B cell (primary cell): ENCODE data around the gene BIRC2. TPM values are rescaled to one million over a fixed set of nuclear protein-coding genes. Genes with fewer than 3 reads are reported as not detected.
A peak's percentile ranks its signal among the peaks of the same experiment; 100 is the strongest.

Experiments
- ATAC-seq: fragments of 200-7000 bp; cut with Tn5 transposase; one replicate; pipeline ENCODE4 v1.10.0; 2021; ENCODE audit warnings: low read depth, mild to moderate bottlenecking, moderate number of reproducible peaks, moderate library complexity
- CTCF ChIA-PET: fragments of 350-600 bp; sonication (Branson Sonifier 250); formaldehyde crosslinking; loops from one replicate; lab custom pipeline; 2021; ENCODE audit warnings: antibody characterized with exemption, inconsistent platforms; lab: Charles Lee
- POLR2A ChIA-PET: fragments of 350-600 bp; sonication (Branson Sonifier 250); formaldehyde crosslinking; loops from one replicate; lab custom pipeline; 2021; ENCODE audit warnings: antibody characterized with exemption; lab: Charles Lee
- DNase-seq: peaks from one replicate; pipeline ENCODE4 v3.0.0; 2013
- H2AFZ ChIP-seq: 2 replicates; pipeline ENCODE4 v1.6.1; 2012; ENCODE audit warnings: mild to moderate bottlenecking, low read depth, low read length; ENCODE audit not compliant: insufficient read depth, poor library complexity, severe bottlenecking
- H3K27ac ChIP-seq, 2 donors: 1 replicate in 1 of 2; 2 replicates in 1 of 2; pipeline ENCODE4 v1.5.1; 2012 to 2013; ENCODE audit warnings: low read length in 2 of 2, mild to moderate bottlenecking in 2 of 2, moderate library complexity in 1 of 2
- H3K27me3 ChIP-seq, 4 experiments: fragments of 200-600 bp in 1 of 4; sonication (generic) in 1 of 4; replicated peaks in 1 of 4; 1 replicate in 2 of 4; 2 replicates in 2 of 4; pipeline versions ENCODE4 v1.6.1 to v1.7.0; 2013 to 2016; ENCODE audit warnings: low read length in 3 of 4, mild to moderate bottlenecking in 2 of 4, mixed read lengths in 1 of 4, moderate library complexity in 1 of 4; ENCODE audit not compliant: insufficient read depth in 4 of 4, control insufficient read depth in 3 of 4; ENCODE audit errors: control extremely low read depth in 1 of 4
- H3K36me3 ChIP-seq, 2 experiments: replicated peaks in 1 of 2; 1 replicate in 1 of 2; 2 replicates in 1 of 2; pipeline versions ENCODE4 v1.6.1 to v1.7.1; 2013; ENCODE audit warnings: low read length in 1 of 2; ENCODE audit not compliant: insufficient read depth in 2 of 2, control insufficient read depth in 1 of 2; ENCODE audit errors: control extremely low read depth in 1 of 2, extremely low read depth in 1 of 2
- H3K4me1 ChIP-seq, 2 donors: fragments of 200-600 bp in 1 of 2; sonication (generic) in 1 of 2; 1 replicate in 1 of 2; 2 replicates in 1 of 2; pipeline versions ENCODE4 v1.5.1 to v1.6.1; 2013 to 2017; ENCODE audit warnings: low read length in 2 of 2; ENCODE audit not compliant: control insufficient read depth in 2 of 2, insufficient read depth in 2 of 2
- H3K4me2 ChIP-seq: replicated peaks from 2 replicates; pipeline ENCODE3; 2012; ENCODE audit warnings: mild to moderate bottlenecking, low read depth, low read length; ENCODE audit not compliant: poor library complexity, severe bottlenecking
- H3K4me3 ChIP-seq, 5 experiments: fragments of 200-600 bp in 1 of 5; sonication (generic) in 1 of 5; 1 replicate in 3 of 5; 2 replicates in 2 of 5; pipeline versions ENCODE4 v1.5.1 to v1.7.0; 2011 to 2016; ENCODE audit warnings: low read length in 4 of 5, mild to moderate bottlenecking in 4 of 5, low read depth in 2 of 5, control low read depth in 1 of 5, moderate library complexity in 1 of 5; ENCODE audit not compliant: insufficient read depth in 1 of 5; ENCODE audit errors: control extremely low read depth in 1 of 5, extremely low read depth in 1 of 5
- H3K79me2 ChIP-seq: fragments of 200-600 bp; sonication (generic); one replicate; pipeline ENCODE4 v1.6.0; 2016; ENCODE audit warnings: low read length; ENCODE audit not compliant: control insufficient read depth, insufficient read depth
- H3K9ac ChIP-seq: fragments of 200-600 bp; sonication (generic); 2 replicates; pipeline ENCODE4 v1.6.1; 2017; ENCODE audit warnings: mild to moderate bottlenecking, low read length, moderate library complexity
- H3K9me3 ChIP-seq, 3 donors: one replicate each; pipeline versions ENCODE4 v1.6.1 to v1.7.1; 2013; ENCODE audit warnings: low read length in 2 of 3; ENCODE audit not compliant: control insufficient read depth in 2 of 3, insufficient read depth in 1 of 3; ENCODE audit errors: control extremely low read depth in 1 of 3
- H4K20me1 ChIP-seq: 2 replicates; pipeline ENCODE4 v1.6.0; 2012; ENCODE audit warnings: mild to moderate bottlenecking, low read length; ENCODE audit not compliant: insufficient read depth, control insufficient read depth, poor library complexity, severe bottlenecking
- H3K27ac Mint-ChIP-seq: one replicate; pipeline ENCODE4 v1.8.0; 2021; ENCODE audit warnings: mixed read lengths
- H3K27me3 Mint-ChIP-seq: one replicate; pipeline ENCODE4 v1.8.0; 2021; ENCODE audit warnings: mixed read lengths
- H3K4me1 Mint-ChIP-seq: one replicate; pipeline ENCODE4 v1.8.0; 2021; ENCODE audit warnings: mixed read lengths
- H3K4me3 Mint-ChIP-seq: one replicate; pipeline ENCODE4 v1.8.0; 2021; ENCODE audit warnings: mixed read lengths
- H3K9me3 Mint-ChIP-seq: one replicate; pipeline ENCODE4 v1.8.0; 2022; ENCODE audit warnings: mixed read lengths; ENCODE audit not compliant: insufficient read depth
- CTCF ChIP-seq: fragments of 200-600 bp; IDR thresholded peaks from one replicate; pipeline ENCODE4 v1.8.0; 2022; ENCODE audit warnings: antibody characterized with exemption, mild to moderate bottlenecking
- EZH2 ChIP-seq: IDR thresholded peaks from 2 replicates; pipeline ENCODE4 v1.6.1; 2012; ENCODE audit warnings: borderline replicate concordance, low read depth, mild to moderate bottlenecking, moderate library complexity, low read length; ENCODE audit not compliant: insufficient read depth, poor library complexity, severe bottlenecking
- WGBS: methylation state at CpG from one replicate; pipeline ENCODE4 v1.1.5; 2013; ENCODE audit warnings: missing lambda C conversion rate; ENCODE audit not compliant: insufficient coverage; 5-methylcytosine and 5-hydroxymethylcytosine counted together
- intact Hi-C: fragments of 100-400 bp; cut with micrococcal nuclease; formaldehyde crosslinking; loops from one replicate; pipeline ENCODE4 v1.10.0; 2022
- polyA plus RNA-seq: library from polyadenylated mRNA; depleted of rRNA; stranded (reverse); fragments of >200 nt; gene quantifications from 2 replicates; pipeline ENCODE4 v1.2.3, GENCODE V29; 2012
- total RNA-seq, 2 donors: library from RNA; stranded (reverse); fragments of 120-200 nt in 1 of 2; gene quantifications; 1 replicate in 1 of 2; 2 replicates in 1 of 2; pipeline versions ENCODE4 v1.2.3 to v1.2.4, GENCODE V29; 2013 to 2022

BIRC2 gene
- total and polyA plus RNA-seq, 2 donors (not counting 1 experiment from before 2014, with no cell fraction given), result 20.1 to 51.0 TPM

- H3K4me1 ChIP-seq, result no peaks in the 10 kb centered on the region
- H3K79me2 ChIP-seq, result peaks cover 9% of the 10 kb centered on the region
- Mint-ChIP-seq H3K9me3 (no peaks in the 10 kb centered on the region), H3K4me3 (no peak overlapping the region), H3K27ac (peak overlapping the region; percentile 0), H3K4me1 (peaks cover 4% of the 10 kb centered on the region), H3K27me3 (no peaks in the 10 kb centered on the region)
- H3K27me3 ChIP-seq, result no peaks in the 10 kb centered on the region
- H3K9ac ChIP-seq, result no peak overlapping the region
- no CpG with 5 or more reads among the region's 5 CpGs for WGBS
- CTCF ChIA-PET, result interaction anchor here (0.7 to 1.6 kb wide), 5 partner anchors 15 to 120 kb away, joined by 3 to 8 read pairs (median 4); no protein-coding TSS in a partner anchor
- intact Hi-C loops, result no loop called here
- H3K36me3 ChIP-seq, result peaks cover 19 to 37% of the 10 kb centered on the region in 2 experiments
- ATAC-seq (no peak), DNase-seq (no peak)
- H2AFZ ChIP-seq, result no peak overlapping the region
- no peak overlapping the region for H3K4me2 ChIP-seq
- H3K9me3 ChIP-seq, result no peaks in the 10 kb centered on the region
- H3K27ac ChIP-seq, result no peak overlapping the region
- POLR2A ChIA-PET, result no interaction called here
- H4K20me1 ChIP-seq, result peaks cover 15% of the 10 kb centered on the region
- TF ChIP-seq CTCF (no peak), EZH2 (no peak)
- H3K4me3 ChIP-seq, result no peak overlapping the region
These were observed 28.8 kb downstream of the BIRC2 start for GRCh38 chr11:102375720-102376399.

GRCh38 chr11:102377891-102378290, 30.9 kb downstream of the BIRC2 start:
- H3K27me3 Mint-ChIP-seq, result no peaks in the 10 kb centered on the region
- no peak for DNase-seq
- Histone ChIP-seq H4K20me1 (peaks cover 15% of the 10 kb centered on the region), H2AFZ (no peak overlapping the region), H3K27me3 (no peaks in the 10 kb centered on the region), H3K4me1 (no peaks in the 10 kb centered on the region), H3K9me3 (no peaks in the 10 kb centered on the region), H3K9ac (no peak overlapping the region), H3K27ac (no peak overlapping the region), H3K79me2 (peaks cover 9% of the 10 kb centered on the region), H3K4me2 (no peak overlapping the region), H3K36me3 (peaks cover 19 to 37% of the 10 kb centered on the region in 2 experiments), H3K4me3 (no peak overlapping the region)
- H3K9me3 Mint-ChIP-seq, result no peaks in the 10 kb centered on the region
- ATAC-seq, result no peak
- ChIA-PET CTCF (no interaction called here), POLR2A (no interaction called here)
- WGBS, result no CpG with 5 or more reads among the region's 2 CpGs
- no peak overlapping the region for H3K27ac Mint-ChIP-seq
- intact Hi-C loops, result no loop called here
- no peak overlapping the region for H3K4me3 Mint-ChIP-seq
- H3K4me1 Mint-ChIP-seq, result no peaks in the 10 kb centered on the region
- TF ChIP-seq EZH2 (no peak), CTCF (no peak)
